ENCODE results near the gene SEMA3C. TPM values are rescaled to one million over a fixed set of nuclear protein-coding genes. Genes with fewer than 3 reads are reported as not detected.

The SEMA3C gene
- total RNA-seq, 1 donor from 2014 or later = 0.26 TPM

- Mint-ChIP-seq H3K27me3 (ENCODE audit: unreplicated experiment) (peaks cover 1% of the 10 kb centered on the region), H3K27ac (ENCODE audit: unreplicated experiment) (no peak overlapping the region), H3K9me3 (ENCODE audit: unreplicated experiment) (no peaks in the 10 kb centered on the region), H3K4me3 (ENCODE audit: unreplicated experiment) (no peak overlapping the region), H3K36me3 (ENCODE audit: low read depth, unreplicated experiment) (no peaks in the 10 kb centered on the region), H3K4me1 (ENCODE audit: unreplicated experiment) (no peaks in the 10 kb centered on the region)
- TF ChIP-seq CTCF (IDR thresholded peaks at IDR 0.05; ENCODE audit: unreplicated experiment) = no peak
- no peak for DNase-seq (ENCODE audit: low spot score)
Measured at GRCh38 chr7:80876894-80877414, 41.9 kb downstream of the SEMA3C start.

- Mint-ChIP-seq H3K27ac (ENCODE audit: unreplicated experiment) (no peak overlapping the region), H3K36me3 (ENCODE audit: low read depth, unreplicated experiment) (no peaks in the 10 kb centered on the region), H3K9me3 (ENCODE audit: unreplicated experiment) (no peaks in the 10 kb centered on the region), H3K27me3 (ENCODE audit: unreplicated experiment) (peaks cover 1% of the 10 kb centered on the region), H3K4me3 (ENCODE audit: unreplicated experiment) (no peak overlapping the region), H3K4me1 (ENCODE audit: unreplicated experiment) (no peaks in the 10 kb centered on the region)
- no peak for DNase-seq (ENCODE audit: low spot score)
- TF ChIP-seq CTCF (IDR thresholded peaks at IDR 0.05; ENCODE audit: unreplicated experiment) = no peak
Measured at GRCh38 chr7:80875537-80876120, 43.2 kb downstream of the SEMA3C start.

- DNase-seq (ENCODE audit: low spot score) = no peak
- Mint-ChIP-seq H3K4me3 (ENCODE audit: unreplicated experiment) (no peak overlapping the region), H3K4me1 (ENCODE audit: unreplicated experiment) (no peaks in the 10 kb centered on the region), H3K9me3 (ENCODE audit: unreplicated experiment) (no peaks in the 10 kb centered on the region), H3K36me3 (ENCODE audit: low read depth, unreplicated experiment) (no peaks in the 10 kb centered on the region), H3K27ac (ENCODE audit: unreplicated experiment) (no peak overlapping the region), H3K27me3 (ENCODE audit: unreplicated experiment) (peaks cover 5% of the 10 kb centered on the region)
- no peak for TF ChIP-seq CTCF (IDR thresholded peaks at IDR 0.05; ENCODE audit: unreplicated experiment)
Measured at GRCh38 chr7:80873140-80873539, 45.7 kb downstream of the SEMA3C start.

GRCh38 chr7:80871228-80871627 is 47.6 kb downstream of the SEMA3C start:
- Mint-ChIP-seq H3K27ac (ENCODE audit: unreplicated experiment) (no peak overlapping the region), H3K27me3 (ENCODE audit: unreplicated experiment) (peaks cover 5% of the 10 kb centered on the region), H3K4me3 (ENCODE audit: unreplicated experiment) (no peak overlapping the region), H3K9me3 (ENCODE audit: unreplicated experiment) (no peaks in the 10 kb centered on the region), H3K4me1 (ENCODE audit: unreplicated experiment) (no peaks in the 10 kb centered on the region), H3K36me3 (ENCODE audit: low read depth, unreplicated experiment) (no peaks in the 10 kb centered on the region)
- no peak for TF ChIP-seq CTCF (IDR thresholded peaks at IDR 0.05; ENCODE audit: unreplicated experiment)
- no peak for DNase-seq (ENCODE audit: low spot score)

- no peaks in the 10 kb centered on the region for H3K9me3 Mint-ChIP-seq (ENCODE audit: unreplicated experiment)
- H3K27me3 Mint-ChIP-seq (ENCODE audit: unreplicated experiment) = peaks cover 5% of the 10 kb centered on the region
- no peak overlapping the region for H3K27ac Mint-ChIP-seq (ENCODE audit: unreplicated experiment)
- H3K4me1 Mint-ChIP-seq (ENCODE audit: unreplicated experiment) = no peaks in the 10 kb centered on the region
- TF ChIP-seq CTCF (IDR thresholded peaks at IDR 0.05; ENCODE audit: unreplicated experiment) = no peak
- no peak for DNase-seq (ENCODE audit: low spot score)
- H3K4me3 Mint-ChIP-seq (ENCODE audit: unreplicated experiment) = no peak overlapping the region
- H3K36me3 Mint-ChIP-seq (ENCODE audit: low read depth, unreplicated experiment) = no peaks in the 10 kb centered on the region
Measured at GRCh38 chr7:80870813-80871212, 48.0 kb downstream of the SEMA3C start.
